ENCODE measurements around the gene CHCHD2. TPM values are rescaled to one million over a fixed set of nuclear protein-coding genes. Genes with fewer than 3 reads are reported as not detected.
"Not testable (repeated sequence)": the region's sequence is repeated elsewhere in the genome, so short reads cannot be mapped to it uniquely, and the experiment has no call there.

The CHCHD2 gene
- total RNA-seq, 4 donors from 2014 or later: 286 to 417 (median 326) TPM

- Histone ChIP-seq H3K36me3 (peaks cover 0 to 39% (median 13%) of the 10 kb centered on the region in 3 donors), H3K27ac (peak overlapping the region; percentile 82 to 98 (median 90)), H3K4me3 (peak overlapping the region; percentile 64 to 97 (median 84)), H3K9me3 (no peaks in the 10 kb centered on the region), H3K27me3 (peaks cover 0 to 5% of the 10 kb centered on the region in 2 donors), H3K4me1 (peaks cover 0 to 24% (median 9%) of the 10 kb centered on the region in 4 donors)
- TF ChIP-seq POLR2A (IDR thresholded peaks at IDR 0.05) (no peak), EP300 (IDR thresholded peaks at IDR 0.05) (no peak), CTCF (IDR thresholded peaks at IDR 0.05) (no peak)
- no peak for DNase-seq (ENCODE audit: low spot score in 2 of 2)
- 19 to 20% methylated on average over 6 of the region's 6 CpGs for WGBS, 2 donors
These were observed 768 bp downstream of the CHCHD2 start for GRCh38 chr7:56105508-56105907.

DNA sequence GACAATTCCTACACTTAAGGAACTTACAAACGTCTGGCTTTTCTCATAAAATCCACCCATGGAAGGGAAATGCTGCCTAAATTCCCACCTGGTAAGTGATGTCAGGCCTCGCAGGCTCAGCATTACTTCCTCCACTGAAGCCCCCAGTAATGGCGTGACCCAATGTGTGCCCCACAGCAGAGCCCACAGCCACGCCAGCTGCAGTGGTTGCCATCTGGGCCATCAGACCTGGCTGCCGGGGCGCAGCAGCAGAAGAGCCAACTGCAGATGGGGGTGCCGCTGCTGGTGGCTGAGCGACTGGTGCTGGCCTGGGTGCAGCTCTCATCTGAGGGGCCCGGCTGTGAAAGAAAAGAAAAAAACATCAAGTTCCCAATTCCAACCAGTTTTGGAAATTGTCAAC is 2.1 kb downstream of the CHCHD2 start:
- H3K4me3 ChIP-seq; H3K27ac ChIP-seq; H3K9me3 ChIP-seq; H3K27me3 ChIP-seq; DNase-seq (ENCODE audit: low spot score in 2 of 2): not testable (repeated sequence)
- H3K36me3 ChIP-seq: peaks cover 0 to 52% (median 18%) of the 10 kb centered on the region in 3 donors
- peaks cover 0 to 24% (median 9%) of the 10 kb centered on the region in 4 donors for H3K4me1 ChIP-seq
- 84 to 86% methylated on average over 9 of the region's 9 CpGs for WGBS, 2 donors

- H3K4me3 ChIP-seq: no peak overlapping the region
- WGBS, 2 donors: 92 to 96% methylated on average over 3 of the region's 3 CpGs
- DNase-seq (ENCODE audit: low spot score in 2 of 2): no peak
- peaks cover 0 to 19% (median under 1%) of the 10 kb centered on the region in 4 donors for H3K4me1 ChIP-seq
- H3K36me3 ChIP-seq: peaks cover 0 to 75% (median 18%) of the 10 kb centered on the region in 3 donors
- H3K9me3 ChIP-seq: no peaks in the 10 kb centered on the region
- no peaks in the 10 kb centered on the region for H3K27me3 ChIP-seq
- TF ChIP-seq CTCF (IDR thresholded peaks at IDR 0.05) (no peak), POLR2A (IDR thresholded peaks at IDR 0.05) (no peak), EP300 (IDR thresholded peaks at IDR 0.05) (no peak)
- no peak overlapping the region for H3K27ac ChIP-seq
These were observed 6.6 kb downstream of the CHCHD2 start for GRCh38 chr7:56099653-56100052.

DNA sequence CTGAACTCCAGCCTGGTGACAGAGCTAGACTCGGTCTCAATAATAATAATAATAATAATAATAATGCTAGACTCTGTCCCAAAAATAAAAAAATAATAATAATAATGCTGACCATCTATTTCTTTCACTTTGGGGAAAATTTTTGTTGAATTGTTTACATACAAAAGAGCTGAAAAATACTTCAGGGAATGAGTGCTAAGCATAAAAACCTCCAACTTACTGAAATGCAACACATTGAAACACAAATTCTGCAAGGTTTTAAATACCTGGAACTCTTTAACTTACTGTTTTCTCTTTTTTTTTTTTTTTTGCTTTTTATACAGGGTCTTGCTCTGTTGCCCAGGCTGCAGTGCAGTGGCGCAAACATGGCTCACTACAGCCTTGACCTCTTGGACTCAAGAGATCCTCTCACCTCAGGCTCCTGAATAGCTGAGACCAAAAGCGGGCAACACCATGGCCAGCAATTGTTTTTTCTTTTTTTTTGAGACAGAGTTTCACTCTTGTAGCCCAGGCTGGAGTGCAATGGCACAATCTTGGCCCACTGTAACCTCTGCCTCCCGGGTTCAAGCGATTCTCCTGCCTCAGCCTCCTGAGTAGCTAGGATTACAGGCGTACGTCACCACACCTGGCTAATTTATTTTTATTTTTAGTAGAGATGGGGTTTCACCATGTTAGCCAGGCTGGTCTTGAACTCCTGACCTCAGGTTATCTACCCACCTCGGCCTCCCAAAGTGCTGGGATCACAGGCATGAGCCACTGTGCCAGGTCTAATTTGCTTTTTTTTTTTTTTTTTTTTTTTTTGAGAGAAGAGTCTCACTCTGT is 7.9 kb downstream of the CHCHD2 start:
- H3K9me3 ChIP-seq; H3K27ac ChIP-seq; H3K4me3 ChIP-seq; H3K27me3 ChIP-seq; DNase-seq (ENCODE audit: low spot score in 2 of 2): not testable (repeated sequence)
- Histone ChIP-seq H3K4me1 (peaks cover 0 to 12% (median 0%) of the 10 kb centered on the region in 4 donors), H3K36me3 (peaks cover 0 to 65% (median 18%) of the 10 kb centered on the region in 3 donors)
- 90 to 92% methylated on average over 8 of the region's 8 CpGs for WGBS, 2 donors

GRCh38 chr7:56097700-56098099 is 8.6 kb downstream of the CHCHD2 start:
- H3K9me3 ChIP-seq: no peaks in the 10 kb centered on the region
- H3K4me3 ChIP-seq: no peak overlapping the region
- no peak overlapping the region for H3K27ac ChIP-seq
- DNase-seq (ENCODE audit: low spot score in 2 of 2): peak; percentile 43 to 63
- peaks cover 0 to 58% (median 15%) of the 10 kb centered on the region in 3 donors for H3K36me3 ChIP-seq
- H3K27me3 ChIP-seq: no peaks in the 10 kb centered on the region
- WGBS, 2 donors: 48 to 69% methylated on average over 5 of the region's 5 CpGs
- peaks cover 0 to 19% (median 3%) of the 10 kb centered on the region in 4 donors for H3K4me1 ChIP-seq
- peak in 1 of 2 donors; percentile 46 for TF ChIP-seq EP300 (IDR thresholded peaks at IDR 0.05)
- no peak for TF ChIP-seq POLR2A (IDR thresholded peaks at IDR 0.05)
- TF ChIP-seq CTCF (IDR thresholded peaks at IDR 0.05): no peak

DNA sequence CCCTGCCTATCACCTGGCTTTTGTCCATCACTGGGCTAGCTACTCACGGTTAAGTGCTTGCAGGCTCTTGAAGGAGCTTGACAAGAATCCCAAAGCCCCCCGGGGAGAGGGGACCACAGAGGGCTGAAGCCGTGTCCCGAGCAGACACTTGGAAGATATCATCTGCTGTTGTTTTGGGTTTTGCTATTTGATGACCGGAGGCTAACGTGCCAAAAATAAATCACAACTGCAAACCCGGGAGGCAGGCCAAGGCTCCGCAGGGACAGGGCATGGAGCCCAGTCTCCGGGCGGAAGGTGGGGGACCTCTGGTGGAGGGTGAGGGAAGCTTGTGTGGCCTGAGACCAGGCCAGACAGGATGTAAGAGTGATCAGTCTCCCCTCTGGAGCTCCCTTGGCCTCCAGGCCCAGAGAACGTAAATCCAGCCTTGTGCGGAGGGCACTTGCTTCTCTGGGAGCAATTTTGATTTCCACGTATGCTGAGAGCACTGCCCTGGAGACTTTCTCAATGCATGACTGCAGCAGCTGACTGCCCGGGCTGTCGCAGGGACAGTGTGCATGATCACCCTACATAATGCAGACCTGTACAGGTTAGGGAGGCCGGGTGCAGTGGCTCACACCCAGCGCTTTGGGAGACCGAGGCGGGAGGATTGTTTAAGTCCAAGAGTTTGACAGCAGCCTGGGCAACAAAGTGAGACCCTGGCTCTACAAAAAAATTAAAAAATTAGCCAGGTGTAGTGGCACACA is 13.3 kb downstream of the CHCHD2 start, which contains the start of gene PHKG1:
TSS of gene PHKG1 (minus strand) at position 164 of the 743 bp plus-strand sequence. CDS start 4,011 bp downstream, outside the sequence.
- Histone ChIP-seq H3K36me3 (peaks cover 0 to 37% (median 0%) of the 10 kb centered on the region in 3 donors), H3K27me3 (no peaks in the 10 kb centered on the region), H3K9me3 (no peaks in the 10 kb centered on the region), H3K27ac (peak within 1 kb of the TSS in 2 of 4 donors; percentile 21 to 48), H3K4me3 (no peak within 1 kb of the TSS), H3K4me1 (peaks cover 0 to 29% (median 13%) of the 10 kb centered on the region in 4 donors)
- peak; percentile 56 to 64 for DNase-seq (ENCODE audit: low spot score in 2 of 2)
- no peak for TF ChIP-seq POLR2A (IDR thresholded peaks at IDR 0.05)
- TF ChIP-seq CTCF (IDR thresholded peaks at IDR 0.05): peak in 3 of 5 experiments; percentile 24 to 49 (median 28)
- TF ChIP-seq EP300 (IDR thresholded peaks at IDR 0.05): peak; percentile 23 to 24
- WGBS, 2 donors: 36 to 45% methylated on average over 19 of the region's 19 CpGs

- DNase-seq (ENCODE audit: low spot score in 2 of 2); H3K4me3 ChIP-seq; H3K27me3 ChIP-seq; H3K9me3 ChIP-seq: not testable (repeated sequence)
- H3K4me1 ChIP-seq: peaks cover 0 to 24% (median 13%) of the 10 kb centered on the region in 4 donors
- H3K27ac ChIP-seq: peak overlapping the region in 2 of 4 donors; percentile 21 to 48
- peaks cover 0 to 36% (median 0%) of the 10 kb centered on the region in 3 donors for H3K36me3 ChIP-seq
- WGBS, 2 donors: 59 to 63% methylated on average over 6 of the region's 6 CpGs
These were observed 13.9 kb downstream of the CHCHD2 start for GRCh38 chr7:56092388-56092787.

All from tibial nerve (tissue), 4 donors.